Neural progenitor cell (in vitro differentiated cells): ENCODE measurements around the gene RAB37. TPM values are rescaled to one million over a fixed set of nuclear protein-coding genes. Genes with fewer than 3 reads are reported as not detected.

Experiments
- DNase-seq: peaks from one replicate; pipeline ENCODE4 v3.0.0-alpha.2; 2016; ENCODE audit warnings: low spot score
- H2AFZ ChIP-seq: fragments of 200-600 bp; sonication (generic); replicated peaks from 2 replicates; pipeline ENCODE4 v1.6.1; 2016; ENCODE audit warnings: antibody characterized with exemption
- H3F3A ChIP-seq: fragments of 200-600 bp; sonication (generic); 2 replicates; pipeline ENCODE4 v1.6.1; 2016; ENCODE audit warnings: antibody characterized with exemption, low read depth
- H3K27ac ChIP-seq: fragments of 200-600 bp; sonication (generic); 2 replicates; pipeline ENCODE4 v1.5.1; 2016; ENCODE audit warnings: mild to moderate bottlenecking
- H3K27me3 ChIP-seq: fragments of 200-600 bp; sonication (generic); 2 replicates; pipeline ENCODE4 v1.6.1; 2016; ENCODE audit warnings: mild to moderate bottlenecking, moderate library complexity
- H3K36me3 ChIP-seq: fragments of 200-600 bp; sonication (generic); 2 replicates; pipeline ENCODE4 v1.5.1; 2016
- H3K4me1 ChIP-seq: fragments of 200-600 bp; sonication (generic); 2 replicates; pipeline ENCODE4 v1.6.1; 2016; ENCODE audit warnings: mixed run types
- H3K4me2 ChIP-seq: fragments of 200-600 bp; sonication (generic); 2 replicates; pipeline ENCODE4 v1.6.1; 2016
- H3K4me3 ChIP-seq: fragments of 200-600 bp; sonication (generic); 2 replicates; pipeline ENCODE4 v1.5.1; 2016
- H3K79me2 ChIP-seq: fragments of 200-600 bp; sonication (generic); 2 replicates; pipeline ENCODE4 v1.6.1; 2016; ENCODE audit warnings: low read depth
- H3K9ac ChIP-seq: fragments of 200-600 bp; sonication (generic); 2 replicates; pipeline ENCODE4 v1.6.1; 2016
- H3K9me3 ChIP-seq: fragments of 200-600 bp; sonication (generic); 2 replicates; pipeline ENCODE4 v1.5.1; 2016; ENCODE audit warnings: low read depth
- H4K20me1 ChIP-seq: fragments of 200-600 bp; sonication (generic); 2 replicates; pipeline ENCODE4 v1.6.1; 2016; ENCODE audit warnings: low read depth
- H3K27ac Mint-ChIP-seq: 3 replicates; pipeline ENCODE4 v1.8.0; 2021; ENCODE audit warnings: mixed read lengths
- H3K27me3 Mint-ChIP-seq: 2 replicates; pipeline ENCODE4 v1.8.0; 2022; ENCODE audit warnings: low read depth, mild to moderate bottlenecking, inconsistent platforms, moderate library complexity, mixed read lengths; ENCODE audit not compliant: insufficient read depth
- H3K36me3 Mint-ChIP-seq: 3 replicates; pipeline ENCODE4 v1.8.0; 2021; ENCODE audit warnings: mixed read lengths
- H3K4me1 Mint-ChIP-seq: 3 replicates; pipeline ENCODE4 v1.8.0; 2021; ENCODE audit warnings: mixed read lengths
- H3K4me3 Mint-ChIP-seq: 3 replicates; pipeline ENCODE4 v1.8.0; 2021; ENCODE audit warnings: mild to moderate bottlenecking, moderate library complexity, mixed read lengths
- H3K9me3 Mint-ChIP-seq: 3 replicates; pipeline ENCODE4 v1.8.0; 2020; ENCODE audit warnings: mixed read lengths
- EZH2 ChIP-seq: fragments of 200-600 bp; sonication (generic); IDR thresholded peaks from 2 replicates; pipeline ENCODE4 v1.6.1; 2017; ENCODE audit warnings: antibody characterized with exemption, mild to moderate bottlenecking, moderate library complexity
- EZH2phosphoT487 ChIP-seq: fragments of 200-600 bp; sonication (generic); IDR thresholded peaks from 2 replicates; pipeline ENCODE4 v1.6.1; 2017; ENCODE audit warnings: antibody characterized with exemption
- total RNA-seq: library from RNA; depleted of rRNA; stranded (reverse); fragments of >200 nt; gene quantifications from 2 replicates; pipeline ENCODE4 v1.2.3, GENCODE V29; 2015; ENCODE audit warnings: low replicate concordance
- TF ChIP-seq, protein P1 (sequence below): fragments of 200-600 bp; sonication (generic); IDR thresholded peaks from 2 replicates; pipeline ENCODE4 v1.5.1; 2017; ENCODE audit warnings: antibody characterized with exemption, mild to moderate bottlenecking

Gene RAB37
- total RNA-seq, 1 donor from 2014 or later: 1.5 TPM

DNA sequence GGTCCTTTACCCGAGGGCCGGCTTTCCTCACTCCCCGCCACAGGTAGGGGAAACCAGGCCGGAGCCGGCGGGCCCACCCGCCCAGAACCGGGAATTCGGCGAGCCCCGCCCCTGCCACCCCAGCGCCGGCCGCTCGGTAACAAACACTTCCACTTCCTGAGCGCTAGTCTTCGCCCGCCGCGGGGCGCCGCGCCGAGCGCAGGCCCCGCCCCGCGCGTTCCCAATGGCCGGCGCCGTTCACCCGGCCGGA, 11.1 kb downstream of the RAB37 start:
- no peak overlapping the region for H3K27ac ChIP-seq
- peak overlapping the region; percentile 87 for H3K4me2 ChIP-seq
- no peaks in the 10 kb centered on the region for H3K36me3 ChIP-seq
- H3K27me3 ChIP-seq: no peaks in the 10 kb centered on the region
- Mint-ChIP-seq H3K27me3 (peaks cover 10% of the 10 kb centered on the region), H3K36me3 (peaks cover 13% of the 10 kb centered on the region), H3K4me3 (peak overlapping the region; percentile 79), H3K9me3 (no peaks in the 10 kb centered on the region), H3K27ac (no peak overlapping the region), H3K4me1 (peaks cover 45% of the 10 kb centered on the region)
- H3K9ac ChIP-seq: no peak overlapping the region
- H2AFZ ChIP-seq: no peak overlapping the region
- peaks cover 47% of the 10 kb centered on the region for H3K79me2 ChIP-seq
- DNase-seq: no peak
- H3K4me1 ChIP-seq: peaks cover 52% of the 10 kb centered on the region
- H3K4me3 ChIP-seq: peak overlapping the region; percentile 99
- TF ChIP-seq EZH2 (no peak), EZH2phosphoT487 (no peak)
- TF ChIP-seq, protein P1, sequence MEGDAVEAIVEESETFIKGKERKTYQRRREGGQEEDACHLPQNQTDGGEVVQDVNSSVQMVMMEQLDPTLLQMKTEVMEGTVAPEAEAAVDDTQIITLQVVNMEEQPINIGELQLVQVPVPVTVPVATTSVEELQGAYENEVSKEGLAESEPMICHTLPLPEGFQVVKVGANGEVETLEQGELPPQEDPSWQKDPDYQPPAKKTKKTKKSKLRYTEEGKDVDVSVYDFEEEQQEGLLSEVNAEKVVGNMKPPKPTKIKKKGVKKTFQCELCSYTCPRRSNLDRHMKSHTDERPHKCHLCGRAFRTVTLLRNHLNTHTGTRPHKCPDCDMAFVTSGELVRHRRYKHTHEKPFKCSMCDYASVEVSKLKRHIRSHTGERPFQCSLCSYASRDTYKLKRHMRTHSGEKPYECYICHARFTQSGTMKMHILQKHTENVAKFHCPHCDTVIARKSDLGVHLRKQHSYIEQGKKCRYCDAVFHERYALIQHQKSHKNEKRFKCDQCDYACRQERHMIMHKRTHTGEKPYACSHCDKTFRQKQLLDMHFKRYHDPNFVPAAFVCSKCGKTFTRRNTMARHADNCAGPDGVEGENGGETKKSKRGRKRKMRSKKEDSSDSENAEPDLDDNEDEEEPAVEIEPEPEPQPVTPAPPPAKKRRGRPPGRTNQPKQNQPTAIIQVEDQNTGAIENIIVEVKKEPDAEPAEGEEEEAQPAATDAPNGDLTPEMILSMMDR: no peak
- no peaks in the 10 kb centered on the region for H3K9me3 ChIP-seq
- H4K20me1 ChIP-seq: peaks cover 46% of the 10 kb centered on the region
- peaks cover 40% of the 10 kb centered on the region for H3F3A ChIP-seq

DNA sequence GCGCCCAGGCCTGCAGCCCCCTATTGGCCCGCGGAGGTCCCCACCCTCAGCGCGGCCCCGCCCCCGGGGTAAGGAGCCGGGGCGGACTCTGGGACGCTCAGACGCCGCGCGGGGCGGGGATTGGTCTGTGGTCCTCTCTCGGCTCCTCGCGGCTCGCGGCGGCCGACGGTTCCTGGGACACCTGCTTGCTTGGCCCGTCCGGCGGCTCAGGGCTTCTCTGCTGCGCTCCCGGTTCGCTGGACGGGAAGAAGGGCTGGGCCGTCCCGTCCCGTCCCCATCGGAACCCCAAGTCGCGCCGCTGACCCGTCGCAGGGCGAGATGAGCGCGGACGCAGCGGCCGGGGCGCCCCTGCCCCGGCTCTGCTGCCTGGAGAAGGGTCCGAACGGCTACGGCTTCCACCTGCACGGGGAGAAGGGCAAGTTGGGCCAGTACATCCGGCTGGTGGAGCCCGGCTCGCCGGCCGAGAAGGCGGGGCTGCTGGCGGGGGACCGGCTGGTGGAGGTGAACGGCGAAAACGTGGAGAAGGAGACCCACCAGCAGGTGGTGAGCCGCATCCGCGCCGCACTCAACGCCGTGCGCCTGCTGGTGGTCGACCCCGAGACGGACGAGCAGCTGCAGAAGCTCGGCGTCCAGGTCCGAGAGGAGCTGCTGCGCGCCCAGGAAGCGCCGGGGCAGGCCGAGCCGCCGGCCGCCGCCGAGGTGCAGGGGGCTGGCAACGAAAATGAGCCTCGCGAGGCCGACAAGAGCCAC, 11.6 kb downstream of the RAB37 start, which contains the start of gene NHERF1:
NHERF1 (plus strand) TSS at position 100 of the 750 bp plus-strand sequence; CDS start at position 319, 219 bp downstream.
- Mint-ChIP-seq H3K27ac (peak within 1 kb of the TSS; percentile 47), H3K4me3 (peak within 1 kb of the TSS; percentile 98), H3K4me1 (peaks cover 45% of the 10 kb centered on the region), H3K9me3 (no peaks in the 10 kb centered on the region), H3K36me3 (peaks cover 15% of the 10 kb centered on the region), H3K27me3 (peaks cover 12% of the 10 kb centered on the region)
- no peaks in the 10 kb centered on the region for H3K9me3 ChIP-seq
- H3K4me3 ChIP-seq: peak within 1 kb of the TSS; percentile 99
- DNase-seq: peak; percentile 98
- peak within 1 kb of the TSS; percentile 87 for H3K4me2 ChIP-seq
- TF ChIP-seq EZH2phosphoT487: no peak
- TF ChIP-seq, protein P1: peak; percentile 42
- H3K27me3 ChIP-seq: no peaks in the 10 kb centered on the region
- H3K79me2 ChIP-seq: peaks cover 52% of the 10 kb centered on the region
- H3K9ac ChIP-seq: peak within 1 kb of the TSS; percentile 82
- H3K27ac ChIP-seq: no peak within 1 kb of the TSS
- peak within 1 kb of the TSS; percentile 58 for H2AFZ ChIP-seq
- H3F3A ChIP-seq: peaks cover 40% of the 10 kb centered on the region
- H4K20me1 ChIP-seq: peaks cover 49% of the 10 kb centered on the region
- H3K4me1 ChIP-seq: peaks cover 52% of the 10 kb centered on the region
- H3K36me3 ChIP-seq: no peaks in the 10 kb centered on the region

DNA sequence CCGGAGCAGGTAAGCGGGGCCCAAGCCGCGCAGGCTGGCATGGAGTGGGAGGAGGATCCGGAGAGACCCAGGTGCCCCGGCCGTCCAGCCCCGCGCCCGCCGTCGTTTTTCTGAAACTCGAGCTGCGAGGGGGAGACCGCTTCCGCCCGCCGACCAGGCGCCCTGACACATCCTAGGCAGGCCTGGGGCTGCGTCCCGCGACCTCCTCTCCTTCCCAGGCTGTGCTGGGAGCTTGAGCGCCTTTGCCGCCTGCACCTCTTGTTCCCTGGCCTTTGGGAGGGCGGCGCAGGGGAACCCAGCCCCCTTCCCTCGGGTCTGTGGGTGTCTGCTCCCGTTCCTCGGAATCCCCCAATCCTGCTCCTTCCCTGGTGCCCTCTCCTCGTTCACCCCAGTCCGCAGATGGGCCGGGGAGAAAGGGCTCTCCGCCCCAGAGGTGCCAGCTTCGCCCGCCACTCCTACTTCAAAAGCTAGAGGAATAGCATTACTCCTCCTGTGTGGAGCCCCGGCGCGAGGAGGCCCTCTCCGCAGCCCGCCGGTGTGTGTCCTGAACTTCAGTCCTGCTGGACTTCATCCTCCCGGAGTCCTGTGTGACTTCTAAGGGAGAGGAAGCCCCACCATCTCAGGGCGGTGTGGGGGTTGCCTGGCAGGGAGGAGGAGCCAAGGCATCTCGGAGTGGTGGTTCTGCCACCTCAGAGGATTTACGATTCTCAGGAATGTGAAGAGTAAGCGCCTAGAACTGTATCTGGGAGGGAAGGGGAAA, 12.4 kb downstream of the RAB37 start:
- Histone ChIP-seq H2AFZ (no peak overlapping the region), H3K9me3 (no peaks in the 10 kb centered on the region), H4K20me1 (peaks cover 50% of the 10 kb centered on the region), H3K4me2 (peak overlapping the region; percentile 87), H3K27me3 (no peaks in the 10 kb centered on the region), H3K79me2 (peaks cover 60% of the 10 kb centered on the region), H3F3A (peaks cover 40% of the 10 kb centered on the region), H3K9ac (peak overlapping the region; percentile 82), H3K4me1 (peaks cover 52% of the 10 kb centered on the region), H3K36me3 (no peaks in the 10 kb centered on the region), H3K4me3 (peak overlapping the region; percentile 99), H3K27ac (no peak overlapping the region)
- H3K9me3 Mint-ChIP-seq: no peaks in the 10 kb centered on the region
- H3K27me3 Mint-ChIP-seq: peaks cover 7% of the 10 kb centered on the region
- peaks cover 45% of the 10 kb centered on the region for H3K4me1 Mint-ChIP-seq
- peaks cover 15% of the 10 kb centered on the region for H3K36me3 Mint-ChIP-seq
- H3K27ac Mint-ChIP-seq: peak overlapping the region; percentile 47
- peak; percentile 62 for DNase-seq
- TF ChIP-seq EZH2 (no peak), EZH2phosphoT487 (no peak)
- TF ChIP-seq, protein P1: no peak
- peak overlapping the region; percentile 98 for H3K4me3 Mint-ChIP-seq
